ENCODE results near the gene FOXS1. TPM values are rescaled to one million over a fixed set of nuclear protein-coding genes. Genes with fewer than 3 reads are reported as not detected.
A peak's percentile ranks its signal among the peaks of the same experiment; 100 is the strongest.

FOXS1 gene
- total RNA-seq, 1 experiment from 2014 or later, result 6.3 TPM

GRCh38 chr20:31853481-31853880 lies 8.1 kb upstream of the FOXS1 start:
- Histone ChIP-seq H3K27ac (ENCODE audit: low read length) (peak overlapping the region; percentile 0; the same call in 1 of the 2 replicates), H3K36me3 (ENCODE audit: control insufficient read depth, insufficient read depth, low read length) (no peaks in the 10 kb centered on the region), H3K4me3 (ENCODE audit: low read depth in 2 of 2, low read length in 2 of 2) (no peak overlapping the region), H3K27me3 (ENCODE audit: control insufficient read depth, insufficient read depth, low read length) (no peaks in the 10 kb centered on the region), H3K4me1 (ENCODE audit: control insufficient read depth, insufficient read depth, low read length) (peaks cover 8% of the 10 kb centered on the region; the same call in 1 of the 2 replicates), H3K9me3 (ENCODE audit: control insufficient read depth, insufficient read depth, low read depth, low read length) (no peaks in the 10 kb centered on the region)
- in situ Hi-C loops (cut with HindIII; ENCODE audit: low pct_unique_long_range_greater_than_20kb, low sequenced_read_pairs) (no loop called here), intact Hi-C loops (cut with micrococcal nuclease; ENCODE audit: unreplicated experiment) (loop anchor here (2.0 kb wide), 2 partner anchors 99 to 239 kb away; partner anchors contain the start of gene PDRG1)
- no TSS peak for BruUV-seq (replicated peaks)
- no peak for DNase-seq (ENCODE audit: low read depth, low spot score)
- TF ChIP-seq TCF7L2 (IDR thresholded peaks at IDR 0.05; ENCODE audit: low read depth, low read length) (no peak), REST (IDR thresholded peaks at IDR 0.05; ENCODE audit: insufficient read depth in 1 of 2, low read depth in 2 of 2, low read length in 1 of 2) (no peak), POLR2AphosphoS5 (IDR thresholded peaks at IDR 0.05; ENCODE audit: low read depth, low read length) (no peak), CTCF (IDR thresholded peaks at IDR 0.05) (no peak), SIN3A (IDR thresholded peaks at IDR 0.05; ENCODE audit: borderline replicate concordance, insufficient read depth, low read depth, low read length) (no peak)
- ChIA-PET POLR2A (interaction anchor here (0.6 to 1.1 kb wide), 3 partner anchors 9 to 98 kb away, joined by 3 to 6 read pairs (median 3); partner anchors contain the start of gene PDRG1), CTCF (interaction anchor here (0.6 to 2.0 kb wide), 27 partner anchors 19 to 1955 kb away, joined by 3 to 28 read pairs (median 5); partner anchors contain the start of gene PDRG1)
- ATAC-seq, result no peak

- in situ Hi-C loops (cut with HindIII; ENCODE audit: low pct_unique_long_range_greater_than_20kb, low sequenced_read_pairs), result no loop called here
- peak; percentile 24 for ATAC-seq
- no peak for DNase-seq (ENCODE audit: low read depth, low spot score)
- BruUV-seq (replicated peaks), result no TSS peak
- H3K4me1 ChIP-seq (ENCODE audit: control insufficient read depth, insufficient read depth, low read length), result peaks cover 6% of the 10 kb centered on the region; the same call in 1 of the 2 replicates
- no peaks in the 10 kb centered on the region for H3K27me3 ChIP-seq (ENCODE audit: control insufficient read depth, insufficient read depth, low read length)
- H3K9me3 ChIP-seq (ENCODE audit: control insufficient read depth, insufficient read depth, low read depth, low read length), result no peaks in the 10 kb centered on the region
- H3K27ac ChIP-seq (ENCODE audit: low read length), result no peak overlapping the region
- H3K36me3 ChIP-seq (ENCODE audit: control insufficient read depth, insufficient read depth, low read length), result no peaks in the 10 kb centered on the region
- intact Hi-C loops (cut with micrococcal nuclease; ENCODE audit: unreplicated experiment), result no loop called here
- no peak overlapping the region for H3K4me3 ChIP-seq (ENCODE audit: low read depth in 2 of 2, low read length in 2 of 2)
- ChIA-PET CTCF (interaction anchor here (0.6 to 3.8 kb wide), 13 partner anchors 14 to 184 kb away, joined by 3 to 25 read pairs (median 4); partner anchors contain the start of gene PDRG1), POLR2A (interaction anchor here (0.5 to 0.8 kb wide), 4 partner anchors 9 to 259 kb away, joined by 3 to 5 read pairs (median 3); partner anchors contain the start of gene TM9SF4)
- TF ChIP-seq TCF7L2 (IDR thresholded peaks at IDR 0.05; ENCODE audit: low read depth, low read length), result no peak
- no peak for TF ChIP-seq REST (IDR thresholded peaks at IDR 0.05; ENCODE audit: insufficient read depth in 1 of 2, low read depth in 2 of 2, low read length in 1 of 2)
Observed at GRCh38 chr20:31851240-31851955, 6.0 kb upstream of the FOXS1 start.

Data from Panc1 (cell line).